ENCODE data around the gene IMMT. TPM values are rescaled to one million over a fixed set of nuclear protein-coding genes. Genes with fewer than 3 reads are reported as not detected.

The IMMT gene
- total RNA-seq, 1 experiment from 2014 or later: 112 TPM

DNA sequence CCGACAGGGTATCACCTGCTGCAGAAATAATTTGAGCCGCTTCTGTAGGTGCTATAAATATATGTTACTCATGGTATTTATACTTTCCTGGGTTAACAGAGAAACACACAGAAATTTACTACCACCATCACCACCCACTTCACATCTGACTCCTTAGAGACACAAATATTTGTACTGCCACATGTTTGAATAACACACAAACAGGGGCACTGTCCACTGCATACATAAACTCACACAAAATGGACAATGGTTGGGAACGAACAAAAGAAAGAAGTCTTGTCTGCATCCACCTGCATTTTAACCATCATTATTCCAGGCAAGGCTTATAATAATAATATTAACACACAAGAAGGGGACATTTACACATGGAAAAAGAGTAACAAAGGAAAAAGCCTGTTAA, 24.0 kb downstream of the IMMT start:
- Histone ChIP-seq H3K79me2 (ENCODE audit: insufficient read depth, low read length) (no peaks in the 10 kb centered on the region), H3K27me3 (ENCODE audit: insufficient read depth, low read length) (no peaks in the 10 kb centered on the region), H4K5ac (ENCODE audit: insufficient read length, low read depth, low read length) (no peak overlapping the region), H4K91ac (ENCODE audit: insufficient read length, low read depth, low read length) (no peak overlapping the region), H3T11ph (ENCODE audit: low read length) (no peak overlapping the region), H3K14ac (ENCODE audit: insufficient read depth, low read length) (no peak overlapping the region), H3K79me1 (ENCODE audit: insufficient read depth, low read depth, low read length, poor library complexity, severe bottlenecking) (no peaks in the 10 kb centered on the region), H3K27ac (ENCODE audit: insufficient read length, low read depth, low read length) (no peak overlapping the region), H3K18ac (ENCODE audit: insufficient read length, low read depth, low read length) (no peak overlapping the region), H2BK120ac (ENCODE audit: low read depth, low read length, poor library complexity, severe bottlenecking) (no peak overlapping the region), H4K20me1 (ENCODE audit: control insufficient read depth, insufficient read depth, insufficient read length) (no peaks in the 10 kb centered on the region), H2BK5ac (ENCODE audit: insufficient read length, low read length) (no peak overlapping the region), H2BK20ac (ENCODE audit: low read depth, low read length, poor library complexity, severe bottlenecking) (no peak overlapping the region), H2AFZ (ENCODE audit: low read length) (no peak overlapping the region), H3K23me2 (ENCODE audit: insufficient read length, low read depth, low read length, poor library complexity, severe bottlenecking) (no peaks in the 10 kb centered on the region), H2AK5ac (ENCODE audit: insufficient read length, low read length) (no peak overlapping the region), H3K4me1 (ENCODE audit: insufficient read depth, low read length) (no peaks in the 10 kb centered on the region), H3K9ac (ENCODE audit: extremely low read depth, insufficient read length, low read length) (no peak overlapping the region), H3K4me2 (ENCODE audit: insufficient read depth, insufficient read length, low read length) (no peak overlapping the region), H3K56ac (ENCODE audit: insufficient read length, low read depth, low read length) (no peak overlapping the region), H2BK15ac (ENCODE audit: low read depth, low read length) (no peak overlapping the region), H3K9me3 (ENCODE audit: control insufficient read depth, low read depth, low read length) (no peaks in the 10 kb centered on the region), H3K23ac (ENCODE audit: insufficient read length, low read depth, low read length) (no peak overlapping the region), H4K8ac (replicated peaks; ENCODE audit: insufficient read length, low read depth, low read length) (no peak overlapping the region), H2BK12ac (ENCODE audit: insufficient read length, low read depth, low read length) (no peak overlapping the region), H3K4ac (ENCODE audit: low read depth, low read length) (no peak overlapping the region)
- WGBS (ENCODE audit: extremely low coverage, insufficient read length, low lambda C conversion rate): no CpG with 5 or more reads among the region's 3 CpGs
- H3K4me1 Mint-ChIP-seq: no peaks in the 10 kb centered on the region
- no peak for DNase-seq
- H3K4me3 Mint-ChIP-seq: no peak overlapping the region
- H3K36me3 Mint-ChIP-seq (ENCODE audit: insufficient read depth in 1 of 3, low read depth in 3 of 3): peaks cover 22 to 64% (median 50%) of the 10 kb centered on the region in 3 experiments; a peak in 6 of 7 replicates
- no peaks in the 10 kb centered on the region for H3K27me3 Mint-ChIP-seq (ENCODE audit: low read depth)
- no peaks in the 10 kb centered on the region for H3K9me3 Mint-ChIP-seq
- TF ChIP-seq CTCF (conservative IDR thresholded peaks at IDR 0.05): no peak
- H3K27ac Mint-ChIP-seq: no peak overlapping the region

Measured in H9 (cell line).